ENCODE measurements around the gene VAMP7.
"Not testable (repeated sequence)": the region's sequence is repeated elsewhere in the genome, so short reads cannot be mapped to it uniquely, and the experiment has no call there.

VAMP7 gene

GRCh38 chrX:155923200-155923599, 42.1 kb downstream of the VAMP7 start:
- no peak for FAIRE-seq

- FAIRE-seq, result not testable (repeated sequence)
These were observed 49.9 kb downstream of the VAMP7 start for GRCh38 chrX:155930852-155931618.

DNA sequence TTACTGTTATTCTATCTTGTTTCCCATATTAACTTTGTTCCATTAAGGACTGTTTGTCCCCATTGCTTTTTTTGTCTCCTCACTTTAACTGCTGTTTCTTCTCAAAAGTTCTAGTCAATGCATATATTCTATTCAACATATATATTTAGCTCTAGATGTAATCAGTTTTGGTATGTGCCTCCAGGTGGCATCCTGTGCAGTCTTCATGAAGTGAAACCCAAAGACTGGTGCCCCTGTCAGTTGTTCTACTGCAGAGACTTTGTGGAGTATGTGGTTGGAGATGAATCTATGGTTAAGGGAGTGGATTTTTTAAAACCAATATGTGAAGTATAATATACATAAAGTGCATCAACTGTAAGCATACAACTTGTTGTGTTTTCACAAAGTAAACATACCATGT, 57.0 kb downstream of the VAMP7 start:
- no peak for FAIRE-seq

DNA sequence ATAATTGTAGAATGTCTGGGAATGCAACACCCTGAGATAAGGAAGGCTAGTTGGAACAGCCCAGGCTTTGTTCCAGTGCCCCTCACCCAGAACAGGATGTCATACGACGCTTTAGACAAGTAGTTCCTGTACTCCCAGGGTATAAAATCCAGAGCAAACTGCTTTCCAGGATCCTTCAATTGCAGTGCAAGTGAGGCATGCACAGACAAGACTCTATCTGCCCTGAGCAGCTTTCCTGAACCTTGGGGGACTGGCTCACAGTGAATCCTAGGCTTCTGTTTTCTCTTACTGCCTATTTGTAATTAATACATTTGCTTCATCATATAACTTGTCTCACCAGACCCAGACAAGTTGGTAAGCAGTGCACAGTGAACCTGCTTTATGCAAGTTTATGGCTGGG, 68.0 kb downstream of the VAMP7 start:
- no peak for FAIRE-seq

- FAIRE-seq, result no peak
These were observed 70.2 kb downstream of the VAMP7 start for GRCh38 chrX:155951237-155951789.

DNA sequence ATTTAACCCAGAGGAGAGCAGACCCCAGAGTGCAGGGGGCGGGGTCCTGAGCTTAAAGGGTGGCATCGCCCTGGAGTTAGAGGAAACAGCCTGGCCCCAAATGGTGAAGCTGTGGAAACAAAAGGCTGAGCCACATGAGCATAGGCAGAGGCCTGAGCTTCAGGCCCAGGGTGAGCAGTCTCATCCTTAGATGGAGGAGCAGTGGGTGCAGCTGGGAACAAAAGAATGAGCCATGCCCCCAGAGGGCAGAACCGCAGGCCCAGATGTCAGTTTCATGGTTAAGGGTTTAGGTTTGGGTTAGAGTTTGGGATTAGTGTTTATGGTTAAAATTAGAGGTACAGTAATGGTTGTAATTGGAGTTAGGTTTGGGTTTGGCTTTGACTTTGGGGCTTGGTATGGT, 71.9 kb downstream of the VAMP7 start:
- FAIRE-seq, result no peak

- no peak for FAIRE-seq
These were observed 73.6 kb downstream of the VAMP7 start for GRCh38 chrX:155954793-155955192.

DNA sequence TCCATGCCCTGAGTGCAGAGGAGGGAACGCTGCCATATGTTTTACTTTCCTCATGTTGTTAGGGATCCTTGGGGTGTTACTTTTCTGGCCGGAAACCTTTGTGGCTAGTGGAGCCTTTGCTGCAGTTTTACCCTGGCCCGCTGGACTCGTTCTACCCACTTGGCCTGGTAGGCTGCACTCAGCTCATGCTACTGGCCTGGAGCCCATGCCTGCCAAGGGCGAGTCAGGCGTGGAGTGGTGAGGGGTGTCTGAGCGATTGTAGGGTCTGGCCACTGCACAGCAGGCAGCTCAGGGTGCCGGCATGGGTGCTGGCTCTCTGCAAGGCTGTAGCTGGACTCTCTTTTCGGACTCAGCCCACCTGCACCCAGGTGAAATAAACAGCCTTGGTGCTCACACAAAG, 75.0 kb downstream of the VAMP7 start:
- no peak for FAIRE-seq

GRCh38 chrX:155956649-155957048, 75.5 kb downstream of the VAMP7 start:
- no peak for FAIRE-seq

DNA sequence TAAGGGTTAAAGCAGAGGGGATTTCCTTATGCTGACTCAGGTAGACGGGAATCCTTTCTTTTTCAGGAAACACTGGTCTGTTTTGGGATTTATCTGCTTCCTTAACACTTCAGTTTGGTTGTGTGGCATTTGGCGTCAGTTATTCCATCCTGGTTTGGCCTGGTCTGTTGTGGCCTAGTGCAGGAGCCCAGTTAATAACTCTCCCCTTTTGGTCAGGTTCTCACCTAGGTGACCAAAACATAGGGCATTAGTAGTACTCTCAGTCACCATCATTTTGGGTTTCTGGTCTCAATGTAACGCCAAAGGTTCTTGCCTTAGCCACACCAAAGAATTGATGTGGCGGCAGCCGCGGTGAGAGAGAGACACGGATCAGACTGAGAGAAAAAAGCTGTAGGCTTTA, 76.7 kb downstream of the VAMP7 start:
- FAIRE-seq, result no peak

GRCh38 chrX:155959018-155959587, 78.0 kb downstream of the VAMP7 start:
- FAIRE-seq, result no peak

GRCh38 chrX:155962906-155963305, 81.8 kb downstream of the VAMP7 start:
- no peak for FAIRE-seq

DNA sequence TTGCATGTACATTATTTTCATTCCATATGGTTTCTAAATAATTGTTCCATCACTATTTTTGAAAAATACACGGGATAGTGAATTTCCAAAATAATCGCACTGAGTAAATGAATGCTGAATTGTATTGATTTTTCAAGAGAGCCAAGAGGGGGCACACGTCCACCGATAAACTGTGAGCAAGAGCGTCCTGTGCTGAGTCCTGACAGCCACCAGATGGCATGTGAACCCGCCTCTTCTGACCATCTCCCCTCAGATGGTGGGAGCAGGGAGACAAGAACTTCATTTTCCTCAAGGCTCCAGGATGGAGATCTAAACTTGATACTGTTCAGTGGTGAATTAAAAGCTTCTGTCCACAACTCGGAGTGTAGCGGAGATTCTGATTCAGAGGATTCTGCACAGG, 85.7 kb downstream of the VAMP7 start:
- FAIRE-seq, result no peak

DNA sequence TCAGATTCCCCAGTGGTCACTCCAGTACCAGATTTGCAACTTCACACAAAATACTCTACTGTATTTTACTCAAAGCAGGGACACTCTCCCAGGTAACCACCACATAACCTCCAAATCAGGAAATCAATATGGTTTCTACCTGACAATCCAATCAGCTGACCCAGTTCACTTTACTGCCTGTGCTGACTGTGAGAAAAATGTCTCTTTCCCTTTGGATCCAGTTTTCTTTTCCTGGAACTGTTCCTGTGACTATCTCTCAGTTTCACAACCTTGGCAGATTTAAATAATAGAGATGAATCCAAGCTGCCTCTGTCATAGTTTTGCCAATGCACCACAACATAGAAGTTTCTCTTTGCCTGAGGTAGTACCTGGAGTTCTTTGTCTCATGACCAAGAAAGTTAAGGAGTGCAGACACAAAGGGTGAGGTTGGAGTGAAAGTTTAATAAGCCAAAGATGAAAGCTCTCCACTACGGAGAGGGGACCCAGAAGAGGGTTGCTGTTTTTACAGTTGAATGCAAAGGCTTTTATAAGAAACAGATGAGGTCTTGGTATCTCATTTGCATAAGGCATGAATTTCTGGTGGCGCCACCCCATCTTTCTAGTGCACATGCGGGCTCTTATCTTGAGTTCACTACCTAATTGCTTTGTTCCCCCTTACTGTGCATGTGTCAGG, 86.6 kb downstream of the VAMP7 start:
- no peak for FAIRE-seq

DNA sequence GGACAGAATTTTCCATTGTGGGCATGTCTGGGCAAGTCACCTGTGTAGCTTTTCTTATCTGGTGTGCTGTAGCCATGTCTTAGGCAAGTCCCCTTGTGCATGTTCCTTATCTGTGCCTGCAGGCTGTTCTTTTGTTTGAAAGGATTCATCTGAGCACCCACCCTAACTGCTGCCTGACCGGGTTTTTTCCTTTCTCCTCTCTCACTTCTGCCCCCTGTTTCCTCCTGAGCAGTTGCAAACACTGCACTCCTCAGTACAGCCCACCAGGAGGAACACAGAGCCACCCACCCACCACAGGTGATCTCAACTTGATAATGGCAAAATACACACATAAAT, 87.1 kb downstream of the VAMP7 start:
- no peak for FAIRE-seq

GRCh38 chrX:155968791-155969190, 87.6 kb downstream of the VAMP7 start:
- no peak for FAIRE-seq

DNA sequence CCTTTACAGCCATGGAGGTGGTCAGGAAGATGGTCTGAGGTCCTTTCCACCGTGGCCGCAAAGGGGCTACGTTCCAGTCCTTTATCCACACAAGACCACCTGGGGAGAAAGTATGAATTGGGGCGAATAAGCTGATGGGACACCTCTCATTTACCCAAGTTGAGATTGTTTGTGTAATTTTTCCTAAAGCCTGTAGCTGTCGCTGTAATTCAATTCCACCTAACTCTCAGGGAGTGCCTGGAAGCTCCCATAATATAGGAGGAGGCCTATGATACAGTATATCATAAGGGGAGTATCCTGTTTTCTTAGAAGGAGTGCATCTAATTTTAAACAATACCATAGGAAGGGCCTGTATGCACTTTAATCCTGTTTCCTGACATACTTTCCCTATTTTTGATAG, 90.5 kb downstream of the VAMP7 start:
- not testable (repeated sequence) for FAIRE-seq

DNA sequence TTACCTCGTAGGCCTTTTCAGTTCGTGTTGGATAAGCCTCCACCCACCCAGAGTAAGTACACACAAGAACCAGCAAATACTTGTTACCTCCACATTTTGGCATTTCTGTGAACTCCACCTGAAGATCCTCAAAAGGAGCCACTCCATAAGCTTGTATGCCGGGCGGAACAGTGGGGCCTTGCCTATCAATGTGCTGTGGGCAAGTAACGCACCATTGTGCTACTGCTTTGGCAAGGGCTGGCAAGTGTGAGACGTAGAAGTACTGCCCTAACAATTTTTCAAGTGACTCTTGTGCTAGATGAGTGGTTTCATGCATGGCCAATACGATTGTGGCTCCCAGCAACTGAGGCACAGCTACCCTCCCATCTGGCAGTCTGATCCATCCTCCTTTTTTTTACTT, 91.1 kb downstream of the VAMP7 start:
- FAIRE-seq, result not testable (repeated sequence)

- FAIRE-seq, result no peak
These were observed 102.2 kb downstream of the VAMP7 start for GRCh38 chrX:155983326-155983725.

GRCh38 chrX:155985208-155985607, 104.1 kb downstream of the VAMP7 start:
- FAIRE-seq, result no peak

GRCh38 chrX:155986995-155987394, 105.8 kb downstream of the VAMP7 start:
- FAIRE-seq, result not testable (repeated sequence)

DNA sequence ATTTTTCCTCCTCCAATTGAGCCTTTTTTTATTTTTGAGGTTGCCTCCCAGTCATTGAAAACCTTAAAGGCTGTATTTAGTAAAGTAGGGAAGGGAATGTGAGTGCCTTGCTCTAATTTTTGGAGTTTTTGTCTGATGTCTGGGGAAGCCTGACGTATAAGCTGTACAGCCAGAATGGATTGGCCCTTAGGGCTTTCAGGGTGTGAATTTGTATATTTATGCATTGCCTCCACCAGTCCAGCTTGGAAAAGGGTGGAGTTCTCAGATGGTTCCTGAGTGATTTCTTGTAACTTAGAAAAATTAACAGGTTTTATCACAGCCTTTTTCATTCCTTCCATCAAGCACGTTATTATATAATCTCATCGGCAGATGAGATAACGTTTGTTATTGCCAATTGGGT, 107.7 kb downstream of the VAMP7 start:
- FAIRE-seq, result no peak

All from islet of Langerhans (tissue), 1 donor.